ENCODE data around the gene ALDH3B2.
"Not testable (repeated sequence)": the region's sequence is repeated elsewhere in the genome, so short reads cannot be mapped to it uniquely, and the experiment has no call there.

The ALDH3B2 gene

GRCh38 chr11:67682126-67683034 lies 8.0 kb upstream of the ALDH3B2 start:
- not testable (repeated sequence) for DNase-seq

- DNase-seq, result no peak
These were observed 6.5 kb upstream of the ALDH3B2 start for GRCh38 chr11:67680696-67681470.

- DNase-seq, result no peak
These were observed 780 bp upstream of the ALDH3B2 start for GRCh38 chr11:67675058-67675747.

- DNase-seq, result no peak
These were observed 521 bp downstream of the ALDH3B2 start for GRCh38 chr11:67673902-67674301.

- DNase-seq, result no peak
These were observed 1.1 kb downstream of the ALDH3B2 start for GRCh38 chr11:67673358-67673757.

GRCh38 chr11:67671211-67671520 lies 3.3 kb downstream of the ALDH3B2 start:
- DNase-seq, result no peak

- no peak for DNase-seq
These were observed 3.9 kb downstream of the ALDH3B2 start for GRCh38 chr11:67670316-67671210.

- no peak for DNase-seq
These were observed 6.3 kb downstream of the ALDH3B2 start for GRCh38 chr11:67668192-67668551.

GRCh38 chr11:67667490-67668191 lies 6.8 kb downstream of the ALDH3B2 start:
- peak in 1 of 2 donors; percentile 27 for DNase-seq

GRCh38 chr11:67666676-67667489 lies 7.5 kb downstream of the ALDH3B2 start:
- no peak for DNase-seq

- DNase-seq, result no peak
These were observed 8.1 kb downstream of the ALDH3B2 start for GRCh38 chr11:67666303-67666645.

GRCh38 chr11:67665541-67666302 lies 8.7 kb downstream of the ALDH3B2 start:
- DNase-seq, result no peak

GRCh38 chr11:67664696-67665540 lies 9.5 kb downstream of the ALDH3B2 start:
- no peak for DNase-seq

GRCh38 chr11:67664213-67664585 lies 10.2 kb downstream of the ALDH3B2 start:
- no peak for DNase-seq

GRCh38 chr11:67663532-67664212 lies 10.8 kb downstream of the ALDH3B2 start:
- no peak for DNase-seq

GRCh38 chr11:67662835-67663531 lies 11.4 kb downstream of the ALDH3B2 start:
- no peak for DNase-seq

- DNase-seq, result no peak
These were observed 12.1 kb downstream of the ALDH3B2 start for GRCh38 chr11:67662142-67662834.

All from CD4-positive, alpha-beta T cell treated with Interferon alpha-2 for 1 hour (primary cell).